ENCODE results near the gene OR6K3. TPM values are rescaled to one million over a fixed set of nuclear protein-coding genes. Genes with fewer than 3 reads are reported as not detected.

The OR6K3 gene
- total RNA-seq (ENCODE audit: low replicate concordance) = not detected in 2 replicates
- long read RNA-seq = 0 reads

DNA sequence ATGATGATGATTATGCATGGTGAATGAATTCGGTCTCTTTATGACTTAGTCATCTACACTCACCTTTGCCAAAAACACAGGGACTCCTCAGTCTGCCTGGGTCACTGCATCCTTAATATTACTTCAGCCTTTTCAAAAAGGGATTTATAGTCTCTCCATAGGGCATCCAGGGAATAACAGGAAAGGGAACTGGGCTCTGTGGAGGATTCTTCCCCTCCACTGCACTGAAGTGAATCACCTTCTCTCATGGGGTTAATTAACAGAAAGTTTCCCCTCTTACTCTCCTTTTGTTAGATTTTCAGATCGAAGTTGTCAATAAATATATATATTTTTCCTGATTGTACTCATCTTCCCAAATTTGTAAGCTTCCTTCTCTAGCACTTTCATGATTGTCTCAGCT lies at the start of gene OR6K3:
OR6K3 (minus strand) TSS at position 101 of the 400 bp plus-strand sequence. CDS start 2,605 bp downstream, outside the sequence.
- Mint-ChIP-seq H3K27ac (no peak within 1 kb of the TSS), H3K9me3 (no peaks in the 10 kb centered on the region), H3K4me3 (no peak within 1 kb of the TSS), H3K36me3 (no peaks in the 10 kb centered on the region), H3K27me3 (peaks cover 5% of the 10 kb centered on the region), H3K4me1 (ENCODE audit: unreplicated experiment) (no peaks in the 10 kb centered on the region)
- DNase-seq (ENCODE audit: extremely low spot score, unreplicated experiment) = no peak
- no peak for TF ChIP-seq CTCF (conservative IDR thresholded peaks at IDR 0.05)

GRCh38 chr1:158754420-158754819 lies 33.9 kb upstream of the OR6K3 start, which contains the start of gene OR6K6:
Gene OR6K6, plus strand, starts transcription at chr1:158754720. Its CDS starts 168 bp downstream, at chr1:158754888.
- TF ChIP-seq CTCF (conservative IDR thresholded peaks at IDR 0.05) = no peak
- H3K4me3 Mint-ChIP-seq = no peak within 1 kb of the TSS
- H3K36me3 Mint-ChIP-seq = no peaks in the 10 kb centered on the region
- H3K27me3 Mint-ChIP-seq = no peaks in the 10 kb centered on the region
- no peaks in the 10 kb centered on the region for H3K4me1 Mint-ChIP-seq (ENCODE audit: unreplicated experiment)
- no peak for DNase-seq (ENCODE audit: extremely low spot score, unreplicated experiment)
- no peak within 1 kb of the TSS for H3K27ac Mint-ChIP-seq
- H3K9me3 Mint-ChIP-seq = no peaks in the 10 kb centered on the region

- Mint-ChIP-seq H3K27ac (no peak overlapping the region), H3K36me3 (no peaks in the 10 kb centered on the region), H3K27me3 (no peaks in the 10 kb centered on the region), H3K9me3 (no peaks in the 10 kb centered on the region), H3K4me3 (no peak overlapping the region), H3K4me1 (ENCODE audit: unreplicated experiment) (no peaks in the 10 kb centered on the region)
- TF ChIP-seq CTCF (conservative IDR thresholded peaks at IDR 0.05) = no peak
- DNase-seq (ENCODE audit: extremely low spot score, unreplicated experiment) = no peak
These were observed 31.7 kb upstream of the OR6K3 start for GRCh38 chr1:158752155-158752712.

GRCh38 chr1:158735848-158736247 lies 15.3 kb upstream of the OR6K3 start:
- Mint-ChIP-seq H3K4me3 (no peak overlapping the region), H3K27me3 (peaks cover 6% of the 10 kb centered on the region), H3K27ac (no peak overlapping the region), H3K9me3 (no peaks in the 10 kb centered on the region), H3K36me3 (no peaks in the 10 kb centered on the region), H3K4me1 (ENCODE audit: unreplicated experiment) (no peaks in the 10 kb centered on the region)
- no peak for TF ChIP-seq CTCF (conservative IDR thresholded peaks at IDR 0.05)
- DNase-seq (ENCODE audit: extremely low spot score, unreplicated experiment) = no peak

- no peaks in the 10 kb centered on the region for H3K27me3 Mint-ChIP-seq
- H3K4me3 Mint-ChIP-seq = no peak overlapping the region
These were observed 12.0 kb upstream of the OR6K3 start for GRCh38 chr1:158732524-158732923.

More at GRCh38 chr1:158732524-158732923, 12.0 kb upstream of the OR6K3 start:
- H3K9me3 Mint-ChIP-seq = no peaks in the 10 kb centered on the region
- no peak for TF ChIP-seq CTCF (conservative IDR thresholded peaks at IDR 0.05)
- no peaks in the 10 kb centered on the region for H3K36me3 Mint-ChIP-seq
- no peak for DNase-seq (ENCODE audit: extremely low spot score, unreplicated experiment)
- no peaks in the 10 kb centered on the region for H3K4me1 Mint-ChIP-seq (ENCODE audit: unreplicated experiment)
- no peak overlapping the region for H3K27ac Mint-ChIP-seq
